Measurements from ENCODE around the gene UTP3. TPM values are rescaled to one million over a fixed set of nuclear protein-coding genes. Genes with fewer than 3 reads are reported as not detected.

UTP3 gene
- total and polyA plus RNA-seq, 9 of the 15 experiments (the other 6 are each of a cell fraction or from before 2014, with no cell fraction given), result 11.9 to 69.3 (median 34.0) TPM

DNA sequence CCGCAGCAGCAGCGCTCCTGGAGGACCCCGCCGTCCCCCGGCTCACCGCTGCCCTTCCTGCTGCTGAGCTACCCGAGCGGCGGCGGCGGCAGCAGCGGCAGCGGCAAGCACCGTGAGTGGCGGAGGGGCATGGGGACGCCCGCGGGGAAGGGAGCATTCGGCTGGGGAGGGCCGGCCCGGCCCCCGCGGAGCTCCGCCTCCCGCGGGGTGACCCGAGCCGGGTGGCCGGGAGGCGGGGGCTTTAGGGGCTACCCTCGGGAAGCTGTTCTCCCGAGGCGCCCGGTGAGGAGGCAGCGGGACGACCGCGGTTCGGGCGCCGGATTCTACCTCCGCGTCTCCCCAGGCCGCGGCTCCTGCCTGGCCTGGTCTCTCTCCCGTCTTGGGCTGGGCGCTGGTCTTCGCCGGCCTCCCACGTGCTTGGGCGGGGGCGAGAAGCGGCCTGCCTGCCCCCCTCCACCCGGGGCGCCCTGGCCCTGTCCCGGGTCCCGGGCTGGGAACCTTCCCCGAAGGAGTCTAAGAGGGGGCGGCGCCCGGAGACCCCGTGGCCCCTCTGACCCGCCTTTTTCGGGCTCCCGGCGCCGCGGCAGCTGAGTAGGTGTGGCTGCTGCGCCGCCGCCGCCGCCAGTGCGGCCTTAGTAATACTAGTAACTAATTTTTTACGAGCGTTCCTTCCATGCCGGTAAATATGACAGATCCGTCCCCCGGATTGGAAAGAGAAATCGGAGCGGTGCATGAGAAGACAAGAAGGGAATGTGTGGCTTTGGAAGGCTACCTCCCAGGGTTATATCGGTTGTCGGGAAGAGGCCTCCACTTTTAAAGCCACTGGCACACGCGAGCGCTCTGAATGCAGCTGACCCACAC, 17.1 kb downstream of the UTP3 start (continued):
- no peak for TF ChIP-seq ATF3 (IDR thresholded peaks at IDR 0.05)
- TF ChIP-seq ATF3 (CRISPR knock-in tag; conservative IDR thresholded peaks at IDR 0.05), result no peak
- TF ChIP-seq SMAD4 (CRISPR knock-in tag; conservative IDR thresholded peaks at IDR 0.05), result 0 out of 2 replicates have a peak, but pooled peaks have one; percentile 69
- no peak for TF ChIP-seq SPI1 (IDR thresholded peaks at IDR 0.05; ENCODE audit: borderline replicate concordance, low read depth, low read length)
- TF ChIP-seq, protein P1, sequence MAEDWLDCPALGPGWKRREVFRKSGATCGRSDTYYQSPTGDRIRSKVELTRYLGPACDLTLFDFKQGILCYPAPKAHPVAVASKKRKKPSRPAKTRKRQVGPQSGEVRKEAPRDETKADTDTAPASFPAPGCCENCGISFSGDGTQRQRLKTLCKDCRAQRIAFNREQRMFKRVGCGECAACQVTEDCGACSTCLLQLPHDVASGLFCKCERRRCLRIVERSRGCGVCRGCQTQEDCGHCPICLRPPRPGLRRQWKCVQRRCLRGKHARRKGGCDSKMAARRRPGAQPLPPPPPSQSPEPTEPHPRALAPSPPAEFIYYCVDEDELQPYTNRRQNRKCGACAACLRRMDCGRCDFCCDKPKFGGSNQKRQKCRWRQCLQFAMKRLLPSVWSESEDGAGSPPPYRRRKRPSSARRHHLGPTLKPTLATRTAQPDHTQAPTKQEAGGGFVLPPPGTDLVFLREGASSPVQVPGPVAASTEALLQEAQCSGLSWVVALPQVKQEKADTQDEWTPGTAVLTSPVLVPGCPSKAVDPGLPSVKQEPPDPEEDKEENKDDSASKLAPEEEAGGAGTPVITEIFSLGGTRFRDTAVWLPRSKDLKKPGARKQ (CRISPR knock-in tag; IDR thresholded peaks at IDR 0.05), result no peak
- TF ChIP-seq NEUROD1 (IDR thresholded peaks at IDR 0.05; ENCODE audit: borderline replicate concordance, low read depth, low read length, partially characterized antibody), result no peak
- TF ChIP-seq ZNF449 (CRISPR knock-in tag; IDR thresholded peaks at IDR 0.05), result no peak
- TF ChIP-seq FOSL1 (tag; conservative IDR thresholded peaks at IDR 0.05), result no peak; the same call in 1 of the 2 replicates
- 0 out of 3 replicates have a peak, but pooled peaks of 1 of the 2 experiments have one; percentile 30 for TF ChIP-seq CBX3 (IDR thresholded peaks at IDR 0.05; ENCODE audit: borderline replicate concordance in 1 of 2, low read length in 2 of 2)
- peak; percentile 71; the same call in 1 of the 2 replicates for TF ChIP-seq KLF6 (CRISPR knock-in tag; IDR thresholded peaks at IDR 0.05; ENCODE audit: borderline replicate concordance)
- TF ChIP-seq YBX1 (IDR thresholded peaks at IDR 0.05), result no peak
- TF ChIP-seq FOXK2 (conservative IDR thresholded peaks at IDR 0.05 in 1 of 2, IDR thresholded peaks at IDR 0.05 in 1 of 2; ENCODE audit: low read depth in 2 of 2), result 0 out of 4 replicates have a peak, but pooled peaks of 1 of the 2 experiments have one; percentile 24
- no peak for TF ChIP-seq CBX8 (IDR thresholded peaks at IDR 0.05; ENCODE audit: borderline replicate concordance, extremely low read depth, low read depth, low read length, poor library complexity, severe bottlenecking)
- TF ChIP-seq DPF2 (IDR thresholded peaks at IDR 0.05), result peak; percentile 14; the same call in 1 of the 2 replicates
- no peak for TF ChIP-seq TAL1 (IDR thresholded peaks at IDR 0.05)
- TF ChIP-seq ZBTB43 (CRISPR knock-in tag; IDR thresholded peaks at IDR 0.05), result no peak
- TF ChIP-seq ZBTB49 (CRISPR knock-in tag; IDR thresholded peaks at IDR 0.05; ENCODE audit: borderline replicate concordance), result no peak
- no peak for TF ChIP-seq TARDBP (IDR thresholded peaks at IDR 0.05)

All from K562 (cell line).